Measurements from ENCODE around the gene SPATA21.

SPATA21 gene

GRCh38 chr1:16351994-16352841, 85.0 kb downstream of the SPATA21 start, which contains the start of gene FBXO42:
Gene FBXO42, minus strand, starts transcription at chr1:16352480. Its CDS starts 37,062 bp downstream, at chr1:16315418.
- in situ Hi-C loops (cut with HindIII; ENCODE audit: low sequenced_read_pairs), result no loop called here

- in situ Hi-C loops (cut with HindIII; ENCODE audit: low sequenced_read_pairs), result no loop called here
Measured at GRCh38 chr1:16351456-16351993, 85.7 kb downstream of the SPATA21 start.

GRCh38 chr1:16349847-16350406, 87.3 kb downstream of the SPATA21 start:
- in situ Hi-C loops (cut with HindIII; ENCODE audit: low sequenced_read_pairs), result no loop called here
